H9 (cell line): ENCODE results near the gene KCNA3. TPM values are rescaled to one million over a fixed set of nuclear protein-coding genes. Genes with fewer than 3 reads are reported as not detected.

Experiments used
- DNase-seq: peaks from one replicate; pipeline ENCODE4 v3.0.0-alpha.2; 2017
- H2AFZ ChIP-seq: one replicate; pipeline ENCODE4 v1.6.1; 2013; ENCODE audit warnings: mild to moderate bottlenecking, low read length, control low read depth, moderate library complexity
- H2AK5ac ChIP-seq: 2 replicates; pipeline ENCODE4 v1.6.1; 2013; ENCODE audit warnings: low read length, control low read depth, mixed read lengths; ENCODE audit not compliant: insufficient read length
- H2BK120ac ChIP-seq: one replicate; pipeline ENCODE4 v1.6.1; 2013; ENCODE audit warnings: low read depth, mild to moderate bottlenecking, low read length, control low read depth, inconsistent platforms; ENCODE audit not compliant: poor library complexity, severe bottlenecking
- H2BK12ac ChIP-seq: 2 replicates; pipeline ENCODE4 v1.6.1; 2013; ENCODE audit warnings: low read length, control low read depth, mixed read lengths, low read depth; ENCODE audit not compliant: insufficient read length
- H2BK15ac ChIP-seq: 2 replicates; pipeline ENCODE4 v1.6.1; 2013; ENCODE audit warnings: low read depth, low read length, control low read depth
- H2BK20ac ChIP-seq: one replicate; pipeline ENCODE4 v1.6.1; 2013; ENCODE audit warnings: low read depth, mild to moderate bottlenecking, low read length, control low read depth, inconsistent platforms; ENCODE audit not compliant: poor library complexity, severe bottlenecking
- H2BK5ac ChIP-seq: 2 replicates; pipeline ENCODE4 v1.6.1; 2013; ENCODE audit warnings: low read length, control low read depth, mixed read lengths; ENCODE audit not compliant: insufficient read length
- H3K14ac ChIP-seq: 2 replicates; pipeline ENCODE4 v1.6.1; 2013; ENCODE audit warnings: low read length, control low read depth; ENCODE audit not compliant: insufficient read depth
- H3K18ac ChIP-seq: 2 replicates; pipeline ENCODE4 v1.6.1; 2013; ENCODE audit warnings: low read depth, mild to moderate bottlenecking, mixed read lengths, low read length, control low read depth; ENCODE audit not compliant: insufficient read length
- H3K23ac ChIP-seq: 2 replicates; pipeline ENCODE4 v1.6.1; 2013; ENCODE audit warnings: low read length, control low read depth, mixed read lengths, low read depth; ENCODE audit not compliant: insufficient read length
- H3K23me2 ChIP-seq: 2 replicates; pipeline ENCODE4 v1.6.1; 2013; ENCODE audit warnings: low read depth, mild to moderate bottlenecking, mixed read lengths, low read length, control low read depth; ENCODE audit not compliant: insufficient read length, poor library complexity, severe bottlenecking
- H3K27ac ChIP-seq: 2 replicates; pipeline ENCODE4 v1.5.1; 2013; ENCODE audit warnings: low read length, control low read depth, mixed read lengths, low read depth; ENCODE audit not compliant: insufficient read length
- H3K27me3 ChIP-seq: 2 replicates; pipeline ENCODE4 v1.6.1; 2013; ENCODE audit warnings: low read length, control low read depth, inconsistent platforms; ENCODE audit not compliant: insufficient read depth
- H3K4ac ChIP-seq: 2 replicates; pipeline ENCODE4 v1.6.1; 2013; ENCODE audit warnings: low read depth, mild to moderate bottlenecking, control low read depth, inconsistent platforms, low read length, moderate library complexity
- H3K4me1 ChIP-seq: 2 replicates; pipeline ENCODE4 v1.6.1; 2013; ENCODE audit warnings: low read length, control low read depth, inconsistent platforms; ENCODE audit not compliant: insufficient read depth
- H3K4me2 ChIP-seq: 2 replicates; pipeline ENCODE4 v1.6.1; 2013; ENCODE audit warnings: low read length, control low read depth, mixed read lengths; ENCODE audit not compliant: insufficient read length, insufficient read depth
- H3K56ac ChIP-seq: 2 replicates; pipeline ENCODE4 v1.6.1; 2013; ENCODE audit warnings: low read depth, mild to moderate bottlenecking, mixed read lengths, low read length, control low read depth; ENCODE audit not compliant: insufficient read length
- H3K79me1 ChIP-seq: 2 replicates; pipeline ENCODE4 v1.6.1; 2013; ENCODE audit warnings: low read depth, mild to moderate bottlenecking, moderate library complexity, low read length, control low read depth, inconsistent platforms; ENCODE audit not compliant: insufficient read depth, poor library complexity, severe bottlenecking
- H3K79me2 ChIP-seq: 2 replicates; pipeline ENCODE4 v1.6.1; 2013; ENCODE audit warnings: low read length, control low read depth, inconsistent platforms; ENCODE audit not compliant: insufficient read depth
- H3K9ac ChIP-seq: 2 replicates; pipeline ENCODE4 v1.6.1; 2013; ENCODE audit warnings: low read length, control low read depth, mixed read lengths; ENCODE audit not compliant: insufficient read length; ENCODE audit errors: extremely low read depth
- H3K9me3 ChIP-seq: one replicate; pipeline ENCODE4 v1.6.1; 2013; ENCODE audit warnings: low read depth, low read length, inconsistent platforms; ENCODE audit not compliant: control insufficient read depth
- H3T11ph ChIP-seq: one replicate; pipeline ENCODE4 v1.6.1; 2013; ENCODE audit warnings: mild to moderate bottlenecking, low read length, control low read depth, inconsistent platforms
- H4K20me1 ChIP-seq: one replicate; pipeline ENCODE4 v1.6.1; 2013; ENCODE audit not compliant: control insufficient read depth, insufficient read length, insufficient read depth
- H4K5ac ChIP-seq: 2 replicates; pipeline ENCODE4 v1.6.1; 2013; ENCODE audit warnings: low read depth, mild to moderate bottlenecking, mixed read lengths, low read length, control low read depth; ENCODE audit not compliant: insufficient read length
- H4K8ac ChIP-seq: replicated peaks from 2 replicates; pipeline ENCODE4 v1.6.1; 2013; ENCODE audit warnings: low read length, control low read depth, mixed read lengths, low read depth; ENCODE audit not compliant: insufficient read length
- H4K91ac ChIP-seq: 2 replicates; pipeline ENCODE4 v1.6.1; 2013; ENCODE audit warnings: low read depth, mild to moderate bottlenecking, moderate library complexity, mixed read lengths, low read length, control low read depth; ENCODE audit not compliant: insufficient read length
- H3K27ac Mint-ChIP-seq, 3 experiments: 2 replicates in 2 of 3; 3 replicates in 1 of 3; pipeline ENCODE4 v1.8.0; 2020 to 2021; ENCODE audit warnings: mixed read lengths in 3 of 3, mild to moderate bottlenecking in 1 of 3, moderate library complexity in 1 of 3
- H3K27me3 Mint-ChIP-seq: 2 replicates; pipeline ENCODE4 v1.8.0; 2021; ENCODE audit warnings: low read depth, mild to moderate bottlenecking, moderate library complexity, mixed read lengths
- H3K36me3 Mint-ChIP-seq, 3 experiments: 2 replicates in 2 of 3; 3 replicates in 1 of 3; pipeline ENCODE4 v1.8.0; 2020 to 2021; ENCODE audit warnings: low read depth in 3 of 3, mixed read lengths in 3 of 3; ENCODE audit not compliant: insufficient read depth in 1 of 3
- H3K4me1 Mint-ChIP-seq, 2 experiments: 2 replicates each; pipeline ENCODE4 v1.8.0; 2020; ENCODE audit warnings: mixed read lengths in 2 of 2
- H3K4me3 Mint-ChIP-seq, 2 experiments: 2 replicates in 1 of 2; 3 replicates in 1 of 2; pipeline ENCODE4 v1.8.0; 2020 to 2021; ENCODE audit warnings: mild to moderate bottlenecking in 2 of 2, mixed read lengths in 2 of 2, moderate library complexity in 1 of 2
- H3K9me3 Mint-ChIP-seq, 2 experiments: 2 replicates in 1 of 2; 3 replicates in 1 of 2; pipeline ENCODE4 v1.8.0; 2020; ENCODE audit warnings: mild to moderate bottlenecking in 2 of 2, mixed read lengths in 2 of 2, moderate library complexity in 1 of 2
- WGBS: extraction: QIAGEN DNeasy Blood & Tissue Kit; methylation state at CpG from one replicate; pipeline ENCODE4 v1.1.7; 2013; ENCODE audit warnings: missing lambda C conversion rate, low lambda C conversion rate, mixed read lengths; ENCODE audit not compliant: insufficient read length; ENCODE audit errors: extremely low coverage; 5-methylcytosine and 5-hydroxymethylcytosine counted together
- total RNA-seq: library from RNA; stranded (reverse); gene quantifications from 2 replicates; pipeline ENCODE4 v1.2.1, GENCODE V29; 2021
- TF ChIP-seq, protein P1 (sequence below): fragments of 200-600 bp; sonication (generic); conservative IDR thresholded peaks from 3 replicates; pipeline ENCODE4 v1.8.0; 2021; ENCODE audit warnings: antibody characterized with exemption, mild to moderate bottlenecking

The KCNA3 gene
- total RNA-seq, 1 experiment from 2014 or later = 0.92 TPM

DNA sequence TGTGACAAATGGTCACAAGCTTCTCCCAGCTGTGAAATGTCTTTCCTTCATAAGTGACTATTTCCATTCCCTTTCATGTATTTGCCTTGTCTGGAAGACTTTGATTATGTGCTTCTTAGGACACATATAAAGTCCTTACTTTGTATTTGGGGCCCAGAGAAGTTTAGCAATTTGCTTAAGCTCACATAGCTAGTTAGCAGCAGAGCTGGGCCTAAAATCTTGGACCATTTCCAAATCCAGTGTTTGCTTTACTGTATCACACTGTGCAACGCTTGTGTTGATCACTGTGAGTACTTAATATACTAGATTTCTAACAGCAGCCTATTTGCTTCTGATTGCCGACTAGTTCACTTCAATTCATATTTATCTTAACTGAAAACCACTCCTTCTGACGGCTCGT, 2.2 kb upstream of the KCNA3 start:
- Histone ChIP-seq H3K79me2 (no peaks in the 10 kb centered on the region), H2AK5ac (no peak overlapping the region), H3K9me3 (no peaks in the 10 kb centered on the region), H2BK5ac (no peak overlapping the region), H3K4me1 (peaks cover 4% of the 10 kb centered on the region), H2BK120ac (no peak overlapping the region), H4K91ac (no peak overlapping the region), H4K20me1 (no peaks in the 10 kb centered on the region), H4K8ac (no peak overlapping the region), H2AFZ (no peak overlapping the region), H3K9ac (no peak overlapping the region), H2BK20ac (no peak overlapping the region), H3K27me3 (peaks cover 30% of the 10 kb centered on the region), H3K79me1 (no peaks in the 10 kb centered on the region), H3K14ac (no peak overlapping the region), H3K4me2 (no peak overlapping the region), H2BK15ac (no peak overlapping the region), H3K18ac (no peak overlapping the region), H3T11ph (no peak overlapping the region), H4K5ac (no peak overlapping the region), H3K56ac (no peak overlapping the region), H3K27ac (no peak overlapping the region), H3K4ac (no peak overlapping the region), H3K23ac (no peak overlapping the region), H2BK12ac (no peak overlapping the region), H3K23me2 (peaks cover 14% of the 10 kb centered on the region)
- H3K27me3 Mint-ChIP-seq = peaks cover 86% of the 10 kb centered on the region
- peaks cover 4 to 6% (median 6%) of the 10 kb centered on the region in 3 experiments; a peak in 5 of 7 replicates for H3K36me3 Mint-ChIP-seq
- peaks cover 7 to 9% of the 10 kb centered on the region in 2 experiments for H3K9me3 Mint-ChIP-seq
- no peak overlapping the region for H3K27ac Mint-ChIP-seq
- no peak overlapping the region for H3K4me3 Mint-ChIP-seq
- WGBS = no CpG with 5 or more reads among the region's 4 CpGs
- DNase-seq = no peak
- TF ChIP-seq, protein P1, sequence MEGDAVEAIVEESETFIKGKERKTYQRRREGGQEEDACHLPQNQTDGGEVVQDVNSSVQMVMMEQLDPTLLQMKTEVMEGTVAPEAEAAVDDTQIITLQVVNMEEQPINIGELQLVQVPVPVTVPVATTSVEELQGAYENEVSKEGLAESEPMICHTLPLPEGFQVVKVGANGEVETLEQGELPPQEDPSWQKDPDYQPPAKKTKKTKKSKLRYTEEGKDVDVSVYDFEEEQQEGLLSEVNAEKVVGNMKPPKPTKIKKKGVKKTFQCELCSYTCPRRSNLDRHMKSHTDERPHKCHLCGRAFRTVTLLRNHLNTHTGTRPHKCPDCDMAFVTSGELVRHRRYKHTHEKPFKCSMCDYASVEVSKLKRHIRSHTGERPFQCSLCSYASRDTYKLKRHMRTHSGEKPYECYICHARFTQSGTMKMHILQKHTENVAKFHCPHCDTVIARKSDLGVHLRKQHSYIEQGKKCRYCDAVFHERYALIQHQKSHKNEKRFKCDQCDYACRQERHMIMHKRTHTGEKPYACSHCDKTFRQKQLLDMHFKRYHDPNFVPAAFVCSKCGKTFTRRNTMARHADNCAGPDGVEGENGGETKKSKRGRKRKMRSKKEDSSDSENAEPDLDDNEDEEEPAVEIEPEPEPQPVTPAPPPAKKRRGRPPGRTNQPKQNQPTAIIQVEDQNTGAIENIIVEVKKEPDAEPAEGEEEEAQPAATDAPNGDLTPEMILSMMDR = no peak
- H3K4me1 Mint-ChIP-seq = peaks cover 9 to 13% of the 10 kb centered on the region in 2 experiments
